ENCODE measurements around the gene FLNB. TPM values are rescaled to one million over a fixed set of nuclear protein-coding genes. Genes with fewer than 3 reads are reported as not detected.

The FLNB gene
- total RNA-seq, 1 experiment from 2014 or later: 147 TPM

GRCh38 chr3:57963811-57964346 is 44.3 kb upstream of the FLNB start:
- no peak overlapping the region for H3K4me3 Mint-ChIP-seq (ENCODE audit: low read depth, unreplicated experiment)
- H3K9me3 Mint-ChIP-seq (ENCODE audit: low read depth, unreplicated experiment): no peaks in the 10 kb centered on the region
- H3K36me3 Mint-ChIP-seq (ENCODE audit: insufficient read depth, unreplicated experiment): peaks cover 5% of the 10 kb centered on the region
- DNase-seq: no peak
- BruUV-seq (replicated peaks): no TSS peak
- intact Hi-C loops (cut with micrococcal nuclease; ENCODE audit: unreplicated experiment): loop anchor here (5.0 kb wide), 3 partner anchors 43 to 208 kb away; partner anchors contain the start of gene FLNB
- peaks cover 30% of the 10 kb centered on the region for H3K4me1 Mint-ChIP-seq (ENCODE audit: low read depth, unreplicated experiment)
- no peak overlapping the region for H3K27ac Mint-ChIP-seq (ENCODE audit: unreplicated experiment)
- no peak for TF ChIP-seq CTCF (IDR thresholded peaks at IDR 0.05; ENCODE audit: unreplicated experiment)
- CTCF ChIA-PET: no interaction called here
- H3K27me3 Mint-ChIP-seq (ENCODE audit: unreplicated experiment): no peaks in the 10 kb centered on the region

- Mint-ChIP-seq H3K4me1 (ENCODE audit: low read depth, unreplicated experiment) (peaks cover 25% of the 10 kb centered on the region), H3K36me3 (ENCODE audit: insufficient read depth, unreplicated experiment) (peaks cover 3% of the 10 kb centered on the region), H3K4me3 (ENCODE audit: low read depth, unreplicated experiment) (no peak overlapping the region), H3K27me3 (ENCODE audit: unreplicated experiment) (no peaks in the 10 kb centered on the region), H3K27ac (ENCODE audit: unreplicated experiment) (no peak overlapping the region), H3K9me3 (ENCODE audit: low read depth, unreplicated experiment) (no peaks in the 10 kb centered on the region)
- DNase-seq: no peak
- intact Hi-C loops (cut with micrococcal nuclease; ENCODE audit: unreplicated experiment): no loop called here
- no TSS peak for BruUV-seq (replicated peaks)
- CTCF ChIA-PET: no interaction called here
- TF ChIP-seq CTCF (IDR thresholded peaks at IDR 0.05; ENCODE audit: unreplicated experiment): no peak
Observed at GRCh38 chr3:57966829-57967228, 41.4 kb upstream of the FLNB start.

- no peak overlapping the region for H3K27ac Mint-ChIP-seq (ENCODE audit: unreplicated experiment)
- no peaks in the 10 kb centered on the region for H3K27me3 Mint-ChIP-seq (ENCODE audit: unreplicated experiment)
- CTCF ChIA-PET: no interaction called here
- H3K4me1 Mint-ChIP-seq (ENCODE audit: low read depth, unreplicated experiment): peaks cover 25% of the 10 kb centered on the region
- no peaks in the 10 kb centered on the region for H3K9me3 Mint-ChIP-seq (ENCODE audit: low read depth, unreplicated experiment)
- BruUV-seq (replicated peaks): no TSS peak
- H3K36me3 Mint-ChIP-seq (ENCODE audit: insufficient read depth, unreplicated experiment): peaks cover 10% of the 10 kb centered on the region
- intact Hi-C loops (cut with micrococcal nuclease; ENCODE audit: unreplicated experiment): no loop called here
- H3K4me3 Mint-ChIP-seq (ENCODE audit: low read depth, unreplicated experiment): no peak overlapping the region
- no peak for TF ChIP-seq CTCF (IDR thresholded peaks at IDR 0.05; ENCODE audit: unreplicated experiment)
- DNase-seq: no peak
Observed at GRCh38 chr3:57967590-57967989, 40.6 kb upstream of the FLNB start.

DNA sequence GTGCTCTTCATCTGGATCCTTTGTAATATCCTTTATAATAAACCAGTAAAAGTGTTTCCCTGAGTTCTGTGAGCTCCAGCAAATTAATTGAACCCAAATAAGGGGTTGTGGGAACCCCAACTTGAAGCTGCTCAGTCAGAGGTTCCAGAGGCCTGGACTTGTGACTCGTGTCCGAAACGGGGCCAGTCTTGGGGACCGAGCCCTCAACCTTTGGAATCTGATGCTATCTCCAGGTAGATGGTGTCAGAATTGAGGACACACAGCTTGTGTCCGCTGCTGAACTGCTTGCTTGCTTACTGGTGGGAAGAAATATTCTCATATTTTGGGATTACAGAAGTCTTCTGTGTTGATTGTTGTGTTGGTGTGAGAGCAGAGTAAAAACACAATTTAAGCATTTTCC is 39.7 kb upstream of the FLNB start:
- Mint-ChIP-seq H3K27me3 (ENCODE audit: unreplicated experiment) (no peaks in the 10 kb centered on the region), H3K27ac (ENCODE audit: unreplicated experiment) (no peak overlapping the region), H3K4me1 (ENCODE audit: low read depth, unreplicated experiment) (peaks cover 31% of the 10 kb centered on the region), H3K36me3 (ENCODE audit: insufficient read depth, unreplicated experiment) (peaks cover 14% of the 10 kb centered on the region), H3K9me3 (ENCODE audit: low read depth, unreplicated experiment) (no peaks in the 10 kb centered on the region), H3K4me3 (ENCODE audit: low read depth, unreplicated experiment) (no peak overlapping the region)
- CTCF ChIA-PET: interaction anchor here (0.6 to 0.7 kb wide), 2 partner anchors 116 to 220 kb away, joined by 4 to 7 read pairs; no protein-coding TSS in a partner anchor
- no TSS peak for BruUV-seq (replicated peaks)
- DNase-seq: no peak
- intact Hi-C loops (cut with micrococcal nuclease; ENCODE audit: unreplicated experiment): no loop called here
- no peak for TF ChIP-seq CTCF (IDR thresholded peaks at IDR 0.05; ENCODE audit: unreplicated experiment)

Data from Calu3 (cell line).